ENCODE data around the gene SEMA7A. TPM values are rescaled to one million over a fixed set of nuclear protein-coding genes. Genes with fewer than 3 reads are reported as not detected.
A peak's percentile ranks its signal among the peaks of the same experiment; 100 is the strongest.
"Not testable (repeated sequence)": the region's sequence is repeated elsewhere in the genome, so short reads cannot be mapped to it uniquely, and the experiment has no call there.

The SEMA7A gene
- total and polyA plus RNA-seq, 8 donors, result 4.5 to 7.8 (median 5.9) TPM

- H3K27ac ChIP-seq, result no peak overlapping the region
- peaks cover 0 to 39% of the 10 kb centered on the region in 2 donors for H3K27me3 ChIP-seq
- H3K9me3 ChIP-seq, result no peaks in the 10 kb centered on the region
- TF ChIP-seq CTCF (IDR thresholded peaks at IDR 0.05), result no peak
- ATAC-seq (peak; percentile 93), DNase-seq (peak in 1 of 4 donors; percentile 48)
- no peaks in the 10 kb centered on the region for H3K36me3 ChIP-seq
- H3K4me3 ChIP-seq, result peak overlapping the region; percentile 41 to 51
- intact Hi-C loops (cut with DNase I), result no loop called here
- H3K4me1 ChIP-seq, result peaks cover 0 to 14% of the 10 kb centered on the region in 2 donors
These were observed 67.9 kb downstream of the SEMA7A start for GRCh38 chr15:74365598-74366445.

- Histone ChIP-seq H3K36me3 (no peaks in the 10 kb centered on the region), H3K4me1 (peaks cover 0 to 14% of the 10 kb centered on the region in 2 donors), H3K27ac (no peak overlapping the region), H3K4me3 (peak overlapping the region; percentile 41 to 51), H3K27me3 (peaks cover 0 to 39% of the 10 kb centered on the region in 2 donors), H3K9me3 (no peaks in the 10 kb centered on the region)
- ATAC-seq (no peak), DNase-seq (no peak)
- intact Hi-C loops (cut with DNase I), result no loop called here
- TF ChIP-seq CTCF (IDR thresholded peaks at IDR 0.05), result no peak
These were observed 68.7 kb downstream of the SEMA7A start for GRCh38 chr15:74364936-74365597.

- intact Hi-C loops (cut with DNase I), result no loop called here
- no peak for ATAC-seq
- no peak for TF ChIP-seq CTCF (IDR thresholded peaks at IDR 0.05)
These were observed 71.3 kb downstream of the SEMA7A start for GRCh38 chr15:74362482-74362881.

GRCh38 chr15:74360855-74361254 is 72.9 kb downstream of the SEMA7A start:
- H3K4me1 ChIP-seq; H3K4me3 ChIP-seq; intact Hi-C loops (cut with DNase I); H3K9me3 ChIP-seq; H3K27ac ChIP-seq; ATAC-seq; H3K36me3 ChIP-seq; DNase-seq: not testable (repeated sequence)
- peaks cover 0 to 16% of the 10 kb centered on the region in 2 donors for H3K27me3 ChIP-seq

More at GRCh38 chr15:74362482-74362881, 71.3 kb downstream of the SEMA7A start:
- no peak for DNase-seq
- Histone ChIP-seq H3K4me3 (no peak overlapping the region), H3K27me3 (peaks cover 0 to 32% of the 10 kb centered on the region in 2 donors), H3K4me1 (peaks cover 0 to 14% of the 10 kb centered on the region in 2 donors), H3K9me3 (no peaks in the 10 kb centered on the region), H3K27ac (no peak overlapping the region), H3K36me3 (no peaks in the 10 kb centered on the region)

GRCh38 chr15:74359376-74359775 is 74.4 kb downstream of the SEMA7A start:
- DNase-seq; intact Hi-C loops (cut with DNase I); H3K9me3 ChIP-seq; H3K4me1 ChIP-seq; H3K4me3 ChIP-seq; H3K36me3 ChIP-seq; H3K27ac ChIP-seq; H3K27me3 ChIP-seq; ATAC-seq: not testable (repeated sequence)

Small RNA genes within 50 kb of the gene (microRNA-seq; reads per million reads assigned to microRNA genes)
- 0 to 0.27 reads per million in 2 donors for gene MIR6881

Other genes starting within 250 kb of the SEMA7A start
- under 1 TPM; 0.38 to 0.60 TPM for gene STRA6, start 231.2 kb downstream of the SEMA7A start, total RNA-seq
- gene STRA6, start 231.2 kb downstream of the SEMA7A start, polyA plus RNA-seq (ENCODE audit: insufficient read length in 6 of 6), result 10 to 100 TPM in 1 of 6 donors, 1 to 10 TPM in 5; 4.3 to 10.7 (median 7.0) TPM
- gene CCDC33, start 197.6 kb downstream of the SEMA7A start, total RNA-seq, result 1 to 10 TPM in 1 of 2 donors, not detected in 1; 3.2 TPM
- 1 to 10 TPM in 5 of 6 donors, under 1 TPM in 1; 1.00 to 2.6 (median 1.8) TPM for gene CCDC33, start 197.6 kb downstream of the SEMA7A start, polyA plus RNA-seq (ENCODE audit: insufficient read length in 6 of 6)
- under 1 TPM; 0.34 to 0.64 TPM for gene CYP11A1, start 66.3 kb downstream of the SEMA7A start, total RNA-seq
- gene CYP11A1, start 66.3 kb downstream of the SEMA7A start, polyA plus RNA-seq (ENCODE audit: insufficient read length in 6 of 6), result 1 to 10 TPM in 2 of 6 donors, under 1 TPM in 4; 0.39 to 1.3 (median 0.61) TPM
- 10 to 100 TPM; 32.7 to 42.6 TPM for gene UBL7, start 27.2 kb upstream of the SEMA7A start, total RNA-seq
- 10 to 100 TPM; 58.9 to 68.3 (median 61.7) TPM for gene UBL7, start 27.2 kb upstream of the SEMA7A start, polyA plus RNA-seq (ENCODE audit: insufficient read length in 6 of 6)
- 10 to 100 TPM in 1 of 2 donors, 1 to 10 TPM in 1; 5.8 to 12.1 TPM for gene ARID3B, start 107.3 kb upstream of the SEMA7A start, total RNA-seq
- 10 to 100 TPM in 5 of 6 donors, 1 to 10 TPM in 1; 9.3 to 11.4 (median 11.1) TPM for gene ARID3B, start 107.3 kb upstream of the SEMA7A start, polyA plus RNA-seq (ENCODE audit: insufficient read length in 6 of 6)
- gene CLK3, start 181.9 kb upstream of the SEMA7A start, total RNA-seq, result 10 to 100 TPM; 58.0 to 70.0 TPM
- 10 to 100 TPM; 69.1 to 91.0 (median 81.8) TPM for gene CLK3, start 181.9 kb upstream of the SEMA7A start, polyA plus RNA-seq (ENCODE audit: insufficient read length in 6 of 6)